HEK293T (cell line): ENCODE results near the gene GRAP2.

Source experiments
- CTCF ChIA-PET: fragments of 350-600 bp; formaldehyde crosslinking; extraction: SDS; loops from one replicate; lab custom pipeline; 2021; ENCODE audit warnings: antibody characterized with exemption, inconsistent platforms; lab: Yijun Ruan, JAX
- POLR2A ChIA-PET: fragments of 350-600 bp; formaldehyde crosslinking; extraction: SDS; loops from one replicate; lab custom pipeline; 2020; ENCODE audit warnings: antibody characterized with exemption, inconsistent platforms; lab: Yijun Ruan, JAX
- DNase-seq: peaks from one replicate; pipeline ENCODE4 v3.0.0; 2012; ENCODE audit warnings: mixed read lengths; ENCODE audit errors: extremely low spot score
- ARNT ChIP-seq: fragments of 450-650 bp; IDR thresholded peaks from 2 replicates; pipeline ENCODE4 v1.6.1; 2017; ENCODE audit warnings: mild to moderate bottlenecking
- BHLHE40 ChIP-seq: fragments of 450-650 bp; IDR thresholded peaks from 2 replicates; pipeline ENCODE4 v1.6.1; 2016; ENCODE audit warnings: mild to moderate bottlenecking, moderate library complexity, borderline replicate concordance
- CTBP1 ChIP-seq: fragments of 450-650 bp; IDR thresholded peaks from 2 replicates; pipeline ENCODE4 v1.6.1; 2016; ENCODE audit warnings: borderline replicate concordance
- ELF4 ChIP-seq: fragments of 450-650 bp; IDR thresholded peaks from 2 replicates; pipeline ENCODE4 v1.6.1; 2017; ENCODE audit warnings: antibody characterized with exemption
- FOXA1 ChIP-seq: fragments of 450-650 bp; IDR thresholded peaks from 2 replicates; pipeline ENCODE4 v1.6.1; 2016; ENCODE audit warnings: mild to moderate bottlenecking
- FOXK2 ChIP-seq: fragments of 450-650 bp; IDR thresholded peaks from 2 replicates; pipeline ENCODE4 v1.6.1; 2016; ENCODE audit warnings: mild to moderate bottlenecking
- FOXM1 ChIP-seq: fragments of 450-650 bp; IDR thresholded peaks from 2 replicates; pipeline ENCODE4 v1.6.1; 2017; ENCODE audit warnings: mild to moderate bottlenecking, borderline replicate concordance
- HDGF ChIP-seq: fragments of 450-650 bp; IDR thresholded peaks from 2 replicates; pipeline ENCODE4 v1.6.1; 2017; ENCODE audit warnings: antibody characterized with exemption, borderline replicate concordance
- L3MBTL2 ChIP-seq: fragments of 450-650 bp; conservative IDR thresholded peaks from 2 replicates; pipeline ENCODE4 v1.6.1; 2016; ENCODE audit warnings: mild to moderate bottlenecking
- LEF1 ChIP-seq: fragments of 450-650 bp; IDR thresholded peaks from 2 replicates; pipeline ENCODE4 v1.6.1; 2017; ENCODE audit warnings: mild to moderate bottlenecking, borderline replicate concordance
- NFRKB ChIP-seq: fragments of 450-650 bp; IDR thresholded peaks from 2 replicates; pipeline ENCODE4 v1.6.1; 2016; ENCODE audit warnings: mild to moderate bottlenecking, moderate library complexity
- SP1 ChIP-seq: fragments of 450-650 bp; IDR thresholded peaks from 2 replicates; pipeline ENCODE4 v1.6.1; 2017
- SUZ12 ChIP-seq: fragments of 450-650 bp; IDR thresholded peaks from 2 replicates; pipeline ENCODE4 v1.6.1; 2016; ENCODE audit warnings: mild to moderate bottlenecking
- TARDBP ChIP-seq: fragments of 450-650 bp; IDR thresholded peaks from 2 replicates; pipeline ENCODE4 v1.6.1; 2016
- ZNF384 ChIP-seq: fragments of 450-650 bp; IDR thresholded peaks from 2 replicates; pipeline ENCODE4 v1.6.1; 2016
- TF ChIP-seq, protein P1 (sequence below): fragments of 450-650 bp; IDR thresholded peaks from 2 replicates; pipeline ENCODE4 v1.6.1; 2016

The GRAP2 gene

DNA sequence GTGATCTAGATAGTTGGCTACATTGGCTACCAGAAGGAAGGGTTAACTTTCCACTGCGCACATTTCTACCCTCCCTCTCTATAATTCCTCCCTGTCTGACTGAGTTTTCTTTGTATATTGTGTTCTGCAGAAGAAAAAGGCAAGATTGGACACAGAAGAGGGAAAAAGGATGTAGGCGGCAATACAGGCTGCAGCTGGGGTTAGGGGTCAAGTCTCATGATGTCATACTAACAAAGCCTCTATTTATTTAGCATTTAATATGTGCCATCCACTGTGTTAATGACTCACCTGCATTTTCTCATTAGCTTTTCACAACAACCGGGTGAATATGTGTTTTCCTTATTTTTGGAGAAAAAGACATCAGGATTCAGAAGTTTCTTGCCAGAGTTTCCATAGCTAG is 95.8 kb downstream of the GRAP2 start:
- no peak for DNase-seq
- POLR2A ChIA-PET = interaction anchor here (1.2 kb wide), 1 partner anchor 182 kb away, joined by 3 read pairs; no protein-coding TSS in a partner anchor
- TF ChIP-seq TARDBP (no peak), ARNT (no peak), SUZ12 (no peak), LEF1 (no peak), ZNF384 (no peak), FOXK2 (no peak), BHLHE40 (no peak)
- CTCF ChIA-PET = no interaction called here

DNA sequence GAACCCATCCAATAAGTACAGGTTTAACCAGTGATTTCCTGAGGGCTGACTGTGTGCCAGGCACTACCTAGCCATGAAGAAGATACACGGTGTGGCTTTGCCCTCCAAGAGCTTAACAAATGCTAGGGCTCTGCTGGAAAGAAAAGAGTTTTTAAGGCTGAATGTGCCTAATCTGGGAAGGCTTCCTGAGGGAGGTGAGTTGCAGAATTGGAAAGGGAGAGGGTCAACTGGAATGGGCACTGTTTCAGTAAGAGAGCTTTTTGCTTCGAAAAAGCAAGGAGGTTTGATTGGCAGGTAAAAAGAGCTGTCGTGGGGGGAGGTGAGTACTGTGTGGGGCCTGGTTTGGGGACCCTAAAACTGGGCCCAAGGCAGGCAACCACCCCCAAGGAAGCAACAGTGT is 96.5 kb downstream of the GRAP2 start:
- DNase-seq = no peak
- ChIA-PET CTCF (no interaction called here), POLR2A (interaction anchor here (1.2 kb wide), 1 partner anchor 182 kb away, joined by 3 read pairs; no protein-coding TSS in a partner anchor)
- TF ChIP-seq FOXK2 (no peak), HDGF (no peak), NFRKB (no peak), BHLHE40 (no peak), LEF1 (no peak), ELF4 (no peak), FOXA1 (no peak), CTBP1 (no peak)
- TF ChIP-seq, protein P1, sequence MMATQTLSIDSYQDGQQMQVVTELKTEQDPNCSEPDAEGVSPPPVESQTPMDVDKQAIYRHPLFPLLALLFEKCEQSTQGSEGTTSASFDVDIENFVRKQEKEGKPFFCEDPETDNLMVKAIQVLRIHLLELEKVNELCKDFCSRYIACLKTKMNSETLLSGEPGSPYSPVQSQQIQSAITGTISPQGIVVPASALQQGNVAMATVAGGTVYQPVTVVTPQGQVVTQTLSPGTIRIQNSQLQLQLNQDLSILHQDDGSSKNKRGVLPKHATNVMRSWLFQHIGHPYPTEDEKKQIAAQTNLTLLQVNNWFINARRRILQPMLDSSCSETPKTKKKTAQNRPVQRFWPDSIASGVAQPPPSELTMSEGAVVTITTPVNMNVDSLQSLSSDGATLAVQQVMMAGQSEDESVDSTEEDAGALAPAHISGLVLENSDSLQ = 0 out of 2 replicates have a peak, but pooled peaks have one; percentile 5

DNA sequence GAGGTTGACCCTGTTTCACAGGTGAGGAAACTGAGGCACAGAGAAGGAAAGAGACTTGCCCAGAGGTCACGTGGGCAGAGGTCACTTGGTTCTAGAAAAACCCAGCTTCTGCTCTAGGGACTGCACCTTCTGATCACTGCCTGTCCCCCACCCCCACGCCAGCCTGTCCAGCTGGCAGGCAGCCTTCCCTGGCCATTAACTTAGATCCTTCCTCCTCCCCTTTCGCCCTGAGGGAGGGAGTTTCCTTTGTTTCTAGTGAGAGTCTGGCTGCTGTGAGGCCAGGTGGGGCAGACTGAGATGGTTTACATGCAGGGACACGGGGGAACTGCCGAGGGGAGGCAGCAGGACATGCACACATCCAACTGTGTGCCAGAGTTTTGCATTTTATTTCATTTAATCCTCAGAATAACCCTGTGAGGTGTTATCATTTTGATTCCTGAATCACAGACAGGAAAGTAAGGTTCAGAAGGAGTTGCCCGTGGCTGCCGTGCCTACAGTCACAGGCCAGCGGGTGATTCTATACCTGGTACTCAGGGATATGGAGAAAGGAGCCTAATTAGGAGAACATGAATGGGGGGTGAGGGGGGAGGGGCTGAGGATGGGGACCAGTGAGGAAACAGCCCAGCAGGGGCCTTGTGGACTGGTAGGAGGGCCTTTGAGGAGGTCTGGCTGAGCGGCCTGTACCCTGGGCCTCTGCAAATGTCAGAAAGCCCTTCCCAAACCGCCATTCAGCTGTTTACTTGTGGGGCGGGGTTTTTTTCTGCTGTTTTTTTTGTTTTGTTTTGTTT is 97.2 kb downstream of the GRAP2 start:
- TF ChIP-seq, protein P1 = no peak
- TF ChIP-seq SUZ12 (no peak), ZNF384 (no peak), BHLHE40 (no peak), HDGF (no peak), L3MBTL2 (no peak), SP1 (no peak), FOXM1 (no peak), TARDBP (no peak), ELF4 (no peak), FOXA1 (no peak), ARNT (no peak), LEF1 (no peak), NFRKB (no peak), CTBP1 (no peak), FOXK2 (no peak)
- CTCF ChIA-PET = no interaction called here
- POLR2A ChIA-PET = no interaction called here
- DNase-seq = no peak

DNA sequence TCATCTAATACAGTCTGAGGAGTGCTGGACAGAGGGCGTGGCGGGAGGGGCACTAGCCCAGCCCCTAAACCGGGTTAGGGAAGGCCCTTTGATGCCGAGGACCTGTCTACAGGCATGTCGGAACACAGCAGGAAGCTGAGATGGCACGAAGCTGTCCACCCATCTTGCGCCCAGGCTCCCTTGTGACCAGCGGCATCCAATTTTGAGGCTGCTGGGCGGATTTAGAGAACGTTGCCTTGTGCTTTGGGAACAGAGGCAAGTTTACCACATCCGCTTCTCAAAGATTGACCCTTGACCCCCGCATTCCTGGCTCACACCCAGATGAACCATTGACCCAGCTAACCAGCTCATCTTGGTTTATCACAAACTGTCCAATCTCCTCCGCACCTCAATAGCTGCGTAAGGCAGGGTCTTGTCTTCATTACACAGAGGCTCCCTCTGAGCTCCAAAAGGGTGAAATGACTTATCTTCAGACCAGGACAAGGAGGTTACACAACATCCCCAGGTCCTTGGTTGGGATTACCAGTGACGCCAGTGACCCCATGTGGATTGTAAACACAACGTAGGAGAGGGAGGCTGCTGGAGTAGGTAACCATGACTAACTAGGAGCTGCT is 98.4 kb downstream of the GRAP2 start:
- no peak for TF ChIP-seq TARDBP
- TF ChIP-seq, protein P1 = no peak
- no peak for TF ChIP-seq SUZ12
- TF ChIP-seq ELF4 = no peak
- no peak for TF ChIP-seq CTBP1
- TF ChIP-seq BHLHE40 = no peak
- TF ChIP-seq FOXA1 = no peak
- TF ChIP-seq ARNT = no peak
- TF ChIP-seq FOXK2 = no peak
- DNase-seq = no peak
- CTCF ChIA-PET = no interaction called here
- POLR2A ChIA-PET = no interaction called here

DNA sequence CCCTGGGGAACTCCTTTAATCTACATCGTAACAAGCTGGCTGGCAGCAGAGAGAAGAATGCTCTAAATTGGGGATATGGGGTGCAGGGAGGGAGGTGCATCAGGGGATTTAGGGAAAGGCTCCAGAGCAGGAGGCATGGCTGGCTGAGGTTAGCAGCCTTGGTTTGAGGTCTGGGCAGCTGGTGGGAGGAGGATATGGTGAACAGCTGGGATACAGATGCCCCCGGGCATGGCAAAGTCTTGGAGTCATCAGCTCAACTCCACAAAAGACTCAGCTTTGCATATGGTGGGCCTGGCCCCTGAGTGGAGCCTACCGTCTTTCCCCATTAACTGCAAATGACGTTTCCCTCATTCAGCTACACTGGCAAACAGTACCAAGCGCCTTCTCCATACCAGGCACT is 99.3 kb downstream of the GRAP2 start:
- ChIA-PET CTCF (interaction anchor here (0.8 to 1.1 kb wide), 3 partner anchors 25 to 498 kb away, joined by 3 to 4 read pairs (median 3); partner anchors contain the start of gene MIEF1), POLR2A (interaction anchor here (0.5 to 1.3 kb wide), 2 partner anchors 44 to 79 kb away, joined by 3 to 5 read pairs; no protein-coding TSS in a partner anchor)
- no peak for TF ChIP-seq FOXA1
- no peak for TF ChIP-seq LEF1
- no peak for TF ChIP-seq SP1
- TF ChIP-seq, protein P1 = no peak
- TF ChIP-seq BHLHE40 = no peak
- no peak for TF ChIP-seq NFRKB
- TF ChIP-seq HDGF = no peak
- TF ChIP-seq ELF4 = no peak
- TF ChIP-seq TARDBP = no peak
- no peak for TF ChIP-seq FOXK2
- TF ChIP-seq CTBP1 = no peak
- TF ChIP-seq ZNF384 = no peak
- no peak for TF ChIP-seq SUZ12
- no peak for TF ChIP-seq FOXM1
- TF ChIP-seq ARNT = no peak
- TF ChIP-seq L3MBTL2 = no peak
- DNase-seq = no peak
